HepG2 (cell line): ENCODE results near the gene TICAM2. TPM values are rescaled to one million over a fixed set of nuclear protein-coding genes. Genes with fewer than 3 reads are reported as not detected.

ENCODE experiments used
- ATAC-seq: fragments of 200-7000 bp; cut with Tn5 transposase; 3 replicates; pipeline ENCODE4 v1.9.1; 2020; ENCODE audit warnings: mild to moderate bottlenecking, moderate library complexity
- Bru-seq: library from RNA; stranded (reverse); fragments of 400-500 nt; gene quantifications from one replicate; lab custom pipeline; 2021; lab: Mats Ljungman, UMichigan
- BruChase-seq, 2 experiments: library from RNA; stranded (reverse); fragments of 400-500 nt; gene quantifications; one replicate each; lab custom pipeline; 2021; lab: Mats Ljungman, UMichigan
- BruUV-seq: library from RNA; stranded (reverse); fragments of 400-500 nt; replicated peaks from 2 replicates; lab custom pipeline; 2021; lab: Mats Ljungman, UMichigan
- CTCF ChIA-PET: fragments of 300-600 bp; formaldehyde crosslinking; extraction: SDS; loops from one replicate; lab custom pipeline; 2021; ENCODE audit warnings: low total read pairs, inconsistent platforms, low intra/inter-chr PET ratio; lab: Yijun Ruan, JAX
- POLR2A ChIA-PET: fragments of 350-600 bp; sonication (Branson Sonifier 250); formaldehyde crosslinking; loops from one replicate; lab custom pipeline; 2020; ENCODE audit warnings: antibody characterized with exemption, inconsistent platforms; lab: Yijun Ruan, JAX
- DNase-seq: peaks from one replicate; pipeline ENCODE4 v3.0.0-alpha.2; 2015; ENCODE audit warnings: low spot score
- FAIRE-seq: peaks from 3 replicates; lab custom pipeline; 2011; peaks lifted over from hg19 to GRCh38; lab: Jason Lieb, UNC
- H2AFZ ChIP-seq: one replicate; pipeline ENCODE4 v1.6.1; 2011; ENCODE audit warnings: low read length, inconsistent platforms
- H3K27ac ChIP-seq: fragments of 300-600 bp; 3 replicates; pipeline ENCODE4 v1.8.0; 2011; ENCODE audit warnings: mixed run types, mild to moderate bottlenecking, mixed read lengths, low read length, inconsistent platforms; ENCODE audit not compliant: insufficient read depth; ENCODE audit errors: extremely low read length
- H3K27me3 ChIP-seq, 2 experiments: fragments of 200-600 bp in 1 of 2; 2 replicates in 1 of 2; 3 replicates in 1 of 2; pipeline versions ENCODE4 v1.6.0 to v1.8.0; 2011; ENCODE audit warnings: low read length in 2 of 2, mild to moderate bottlenecking in 2 of 2, moderate library complexity in 2 of 2, inconsistent platforms in 1 of 2; ENCODE audit not compliant: insufficient read depth in 2 of 2, control insufficient read depth in 1 of 2
- H3K36me3 ChIP-seq, 2 experiments: fragments of 200-600 bp in 1 of 2; replicated peaks in 1 of 2; 2 replicates in 1 of 2; 3 replicates in 1 of 2; pipeline versions ENCODE4 v1.5.1 to v1.8.0; 2011; ENCODE audit warnings: low read length in 2 of 2, inconsistent platforms in 1 of 2; ENCODE audit not compliant: insufficient read depth in 2 of 2, control insufficient read depth in 1 of 2
- H3K4me1 ChIP-seq: 2 replicates; pipeline ENCODE4 v1.5.1; 2012; ENCODE audit warnings: low read length, inconsistent platforms; ENCODE audit not compliant: insufficient read depth
- H3K4me2 ChIP-seq: 2 replicates; pipeline ENCODE4 v1.6.0; 2011; ENCODE audit warnings: low read depth, low read length, inconsistent platforms
- H3K4me3 ChIP-seq, 3 experiments: fragments of 200-600 bp in 1 of 3; sonication (generic), shearing (Covaris generic) in 1 of 3; replicated peaks in 1 of 3; 2 replicates each; pipeline ENCODE4 v1.5.1; 2011 to 2016; ENCODE audit warnings: low read length in 3 of 3, inconsistent platforms in 2 of 3, low read depth in 2 of 3, mild to moderate bottlenecking in 2 of 3, control low read depth in 1 of 3, mixed read lengths in 1 of 3; ENCODE audit not compliant: insufficient read depth in 1 of 3
- H3K79me2 ChIP-seq: one replicate; pipeline ENCODE4 v1.6.1; 2011; ENCODE audit warnings: low read length, inconsistent platforms; ENCODE audit not compliant: insufficient read depth
- H3K9ac ChIP-seq: 2 replicates; pipeline ENCODE4 v1.6.0; 2011; ENCODE audit warnings: mild to moderate bottlenecking, low read depth, low read length, inconsistent platforms; ENCODE audit not compliant: insufficient read depth
- H3K9me3 ChIP-seq: 2 replicates; pipeline ENCODE4 v1.5.1; 2012; ENCODE audit warnings: mild to moderate bottlenecking, low read length
- H4K20me1 ChIP-seq: 2 replicates; pipeline ENCODE4 v1.6.0; 2011; ENCODE audit warnings: inconsistent platforms, mild to moderate bottlenecking, low read length, moderate library complexity; ENCODE audit not compliant: insufficient read depth
- CHCHD3 ChIP-seq: sonication (generic); formaldehyde crosslinking; IDR thresholded peaks from 2 replicates; pipeline ENCODE4 v1.8.0; 2022; ENCODE audit warnings: mild to moderate bottlenecking, missing genetic modification reagents, moderate library complexity
- HOXA7 ChIP-seq: sonication (generic); formaldehyde crosslinking; IDR thresholded peaks from 2 replicates; pipeline ENCODE4 v1.8.1; 2022; ENCODE audit warnings: mild to moderate bottlenecking, missing genetic modification reagents, moderate library complexity
- JARID2 ChIP-seq: sonication (generic); formaldehyde crosslinking; IDR thresholded peaks from 2 replicates; pipeline ENCODE4 v1.8.1; 2023; ENCODE audit warnings: missing genetic modification reagents, inconsistent platforms; ENCODE audit not compliant: insufficient replicate concordance
- KDM6A ChIP-seq: IDR thresholded peaks from 2 replicates; pipeline ENCODE4 v1.6.1; 2016; ENCODE audit warnings: low read depth
- MTA1 ChIP-seq: sonication (generic); formaldehyde crosslinking; IDR thresholded peaks from 2 replicates; pipeline ENCODE4 v1.4.0; 2020; ENCODE audit warnings: missing genetic modification reagents, mild to moderate bottlenecking, borderline replicate concordance
- ZBTB7A ChIP-seq: sonication (generic); formaldehyde crosslinking; IDR thresholded peaks from 2 replicates; pipeline ENCODE4 v1.8.0; 2022; ENCODE audit warnings: mild to moderate bottlenecking, missing genetic modification reagents
- ZNF383 ChIP-seq: sonication (generic); formaldehyde crosslinking; IDR thresholded peaks from 2 replicates; pipeline ENCODE4 v1.4.0; 2020; ENCODE audit warnings: missing genetic modification reagents, mild to moderate bottlenecking, borderline replicate concordance
- ZNF564 ChIP-seq: sonication (generic); formaldehyde crosslinking; IDR thresholded peaks from 2 replicates; pipeline ENCODE4 v1.8.1; 2023; ENCODE audit warnings: mild to moderate bottlenecking, missing genetic modification reagents
- WGBS: methylation state at CpG from one replicate; pipeline ENCODE4 v1.1.6; 2017; ENCODE audit warnings: low lambda C conversion rate; 5-methylcytosine and 5-hydroxymethylcytosine counted together
- in situ Hi-C: cut with HindIII; loops from 2 replicates; pipeline ENCODE4 v1.10.0; 2017; ENCODE audit warnings: low pct_unique_long_range_greater_than_20kb; ENCODE audit not compliant: extremely low pct_ligation_motif_present
- intact Hi-C: fragments of 100-400 bp; cut with micrococcal nuclease; formaldehyde crosslinking; loops from one replicate; pipeline ENCODE4 v1.10.0; 2022; ENCODE audit not compliant: unreplicated experiment
- long read RNA-seq, 2 experiments: library from RNA in 1 of 2; library from polyadenylated mRNA in 1 of 2; stranded (forward) in 1 of 2; unstranded in 1 of 2; transcript quantifications; one replicate each; pipeline ENCODE4 v2.0.0, GENCODE V29; 2019 to 2022
- polyA minus RNA-seq, 3 experiments: library from RNA; depleted of rRNA, polyadenylated mRNA; stranded (reverse); fragments of >200 nt; gene quantifications; 2 replicates each; pipeline ENCODE4 v1.2.3, GENCODE V29; 2011; ENCODE audit warnings: low replicate concordance in 1 of 3
- polyA plus RNA-seq, 8 experiments: library from polyadenylated mRNA; depleted of rRNA in 3 of 8; stranded (reverse) in 7 of 8; unstranded in 1 of 8; fragments of >200 nt; fragmentation: Illumina TruSeq in 4 of 8; extraction: Trizol in 4 of 8; gene quantifications; 2 replicates each; pipeline versions ENCODE4 v1.2.1 to v1.2.3, GENCODE V29; 2011 to 2016; ENCODE audit warnings: low read depth in 4 of 8, missing spikeins in 1 of 8, mixed read lengths in 1 of 8; ENCODE audit not compliant: insufficient read depth in 1 of 8
- total RNA-seq, 5 experiments: library from RNA; depleted of rRNA; stranded (reverse); fragments of >200 nt; fragmentation: Illumina TruSeq; extraction: Trizol; gene quantifications; 2 replicates each; pipeline ENCODE4 v1.2.3, GENCODE V29; 2016; ENCODE audit warnings: low read depth in 1 of 5
- TF ChIP-seq, protein P1 (sequence below): sonication (generic); formaldehyde crosslinking; IDR thresholded peaks from 2 replicates; pipeline ENCODE4 v1.5.0; 2020; ENCODE audit warnings: missing genetic modification reagents, mild to moderate bottlenecking, borderline replicate concordance
- TF ChIP-seq, protein P2 (sequence below): sonication (generic); formaldehyde crosslinking; IDR thresholded peaks from 2 replicates; pipeline ENCODE4 v1.5.0; 2020; ENCODE audit warnings: missing genetic modification reagents, mild to moderate bottlenecking, borderline replicate concordance
- TF ChIP-seq, protein P3 (sequence below): sonication (generic); formaldehyde crosslinking; IDR thresholded peaks from 2 replicates; pipeline ENCODE4 v1.8.0; 2022; ENCODE audit warnings: mild to moderate bottlenecking, missing genetic modification reagents

TICAM2 gene
- 0.04 TPM in 1 of 2 replicates, not detected in the other for total RNA-seq (2016; rRNA removed; fragmentation: Illumina TruSeq; extraction: Trizol)
- not detected in 2 replicates for total RNA-seq (2016; cell fraction: cytosol; rRNA removed; fragmentation: Illumina TruSeq; extraction: Trizol; ENCODE audit: low read depth)
- total RNA-seq (2016; cell fraction: insoluble cytoplasmic fraction; rRNA removed; fragmentation: Illumina TruSeq; extraction: Trizol) = 0.06 TPM in 1 of 2 replicates, not detected in the other
- total RNA-seq (2016; cell fraction: membrane; rRNA removed; fragmentation: Illumina TruSeq; extraction: Trizol) = 0.06 TPM in 1 of 2 replicates, not detected in the other
- total RNA-seq (2016; cell fraction: nucleus; rRNA removed; fragmentation: Illumina TruSeq; extraction: Trizol) = not detected in 2 replicates
- not detected in 2 replicates for polyA plus RNA-seq (2011; rRNA removed)
- not detected in 2 replicates for polyA plus RNA-seq (2011; cell fraction: cytosol; rRNA removed)
- polyA plus RNA-seq (2011; cell fraction: nucleus; rRNA removed) = 0.09 and 0.13 TPM in 2 replicates
- not detected in 2 replicates for polyA plus RNA-seq (2012)
- polyA plus RNA-seq (2016; cell fraction: cytosol; fragmentation: Illumina TruSeq; extraction: Trizol; ENCODE audit: low read depth) = not detected in 2 replicates
- not detected in 2 replicates for polyA plus RNA-seq (2016; cell fraction: insoluble cytoplasmic fraction; fragmentation: Illumina TruSeq; extraction: Trizol; ENCODE audit: low read depth)
- polyA plus RNA-seq (2016; cell fraction: membrane; fragmentation: Illumina TruSeq; extraction: Trizol; ENCODE audit: low read depth) = not detected in 2 replicates
- not detected in 2 replicates for polyA plus RNA-seq (2016; cell fraction: nucleus; fragmentation: Illumina TruSeq; extraction: Trizol; ENCODE audit: insufficient read depth, low read depth)
- polyA minus RNA-seq (2011; rRNA and poly(A)+ RNA removed; ENCODE audit: low replicate concordance) = 0.12 TPM in 1 of 2 replicates, not detected in the other
- not detected in 2 replicates for polyA minus RNA-seq (2011; cell fraction: cytosol; rRNA and poly(A)+ RNA removed)
- polyA minus RNA-seq (2011; cell fraction: nucleus; rRNA and poly(A)+ RNA removed) = 0.26 and 0.99 TPM in 2 replicates
- percentile 71 among the genes with signal in this experiment for Bru-seq, nascent RNA
- percentile 60 among the genes with signal in this experiment for BruChase-seq, experiment 1, labeled RNA remaining after a 6-hour chase
- BruChase-seq, experiment 2, labeled RNA remaining after a 2-hour chase = percentile 68 among the genes with signal in this experiment
- long read RNA-seq, experiment 1 = 0 reads
- long read RNA-seq, experiment 2 = 0 reads

DNA sequence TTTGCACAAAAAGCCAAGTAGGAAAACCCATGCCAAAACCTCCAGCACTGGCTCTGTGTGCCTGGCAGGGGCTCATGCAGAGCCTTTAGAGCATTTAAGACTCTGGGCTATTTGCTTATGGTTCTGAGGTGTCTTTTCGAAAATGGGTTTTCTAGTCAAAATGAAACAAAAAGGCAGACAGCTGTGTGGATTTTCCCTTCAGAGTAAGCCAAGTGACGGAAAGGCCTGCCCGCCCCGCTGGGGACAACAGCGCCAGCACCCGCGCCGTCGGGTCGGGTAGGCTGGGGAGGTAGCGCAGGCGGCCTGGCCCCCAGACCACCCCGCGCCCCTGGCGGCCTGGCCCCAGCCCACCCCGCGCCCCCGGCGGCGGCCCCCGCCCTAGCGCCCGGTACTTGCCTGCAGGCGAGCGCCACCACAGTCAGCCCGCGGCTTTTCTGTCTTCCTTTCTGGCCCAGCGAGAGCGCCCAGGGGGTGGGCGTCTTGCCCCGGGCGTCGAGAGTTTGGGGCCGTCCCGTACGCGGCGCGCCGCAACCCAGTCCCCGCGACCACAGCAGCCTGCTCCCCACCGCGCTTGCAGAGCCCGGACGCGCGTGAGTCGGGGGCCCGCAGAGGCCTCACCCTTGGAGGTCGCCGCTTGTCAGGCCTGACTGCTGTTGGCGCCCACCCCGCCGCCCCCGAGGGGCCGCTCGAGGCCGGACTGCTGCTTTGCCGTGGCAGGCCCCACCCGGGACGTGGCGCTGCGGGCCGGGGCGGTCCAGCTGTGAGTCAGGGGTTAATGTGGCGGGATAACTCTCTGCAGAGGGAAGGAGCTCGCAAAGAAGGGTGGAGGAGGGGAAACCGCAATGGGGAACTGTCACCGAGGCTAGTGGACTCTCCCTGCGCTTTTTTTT lies at the start of gene TICAM2:
TICAM2 (minus strand) TSS at position 779 of the 890 bp plus-strand sequence. CDS start 21,223 bp downstream, outside the sequence.
- WGBS = 55% methylated on average over 15 of the region's 71 CpGs
- Histone ChIP-seq H3K4me1 (no peaks in the 10 kb centered on the region), H3K36me3 (no peaks in the 10 kb centered on the region), H3K9ac (peak within 1 kb of the TSS; percentile 49; the same call in 1 of the 2 replicates), H3K4me3 (peak within 1 kb of the TSS; percentile 49 to 68 (median 57)), H3K79me2 (no peaks in the 10 kb centered on the region), H3K27ac (no peak within 1 kb of the TSS), H4K20me1 (no peaks in the 10 kb centered on the region), H2AFZ (no peak within 1 kb of the TSS), H3K4me2 (peak within 1 kb of the TSS; percentile 71), H3K27me3 (no peaks in the 10 kb centered on the region), H3K9me3 (no peaks in the 10 kb centered on the region)
- POLR2A ChIA-PET = interaction anchor here (0.8 kb wide), 1 partner anchor 57 kb away, joined by 4 read pairs; the partner anchor contains the start of gene FEM1C
- in situ Hi-C loops (no loop called here), intact Hi-C loops (no loop called here)
- FAIRE-seq (no peak), DNase-seq (no peak), ATAC-seq (peak; percentile 92)
- CTCF ChIA-PET = no interaction called here
- BruUV-seq = no TSS peak
- TF ChIP-seq ZNF564 (CRISPR knock-in tag) (no peak), MTA1 (CRISPR knock-in tag) (no peak), HOXA7 (CRISPR knock-in tag) (no peak), ZNF383 (CRISPR knock-in tag) (no peak), CHCHD3 (CRISPR knock-in tag) (no peak), ZBTB7A (CRISPR knock-in tag) (peak; percentile 41; the same call in 1 of the 2 replicates), KDM6A (CRISPR knock-in tag) (no peak), JARID2 (CRISPR knock-in tag) (no peak)
- TF ChIP-seq, protein P1, sequence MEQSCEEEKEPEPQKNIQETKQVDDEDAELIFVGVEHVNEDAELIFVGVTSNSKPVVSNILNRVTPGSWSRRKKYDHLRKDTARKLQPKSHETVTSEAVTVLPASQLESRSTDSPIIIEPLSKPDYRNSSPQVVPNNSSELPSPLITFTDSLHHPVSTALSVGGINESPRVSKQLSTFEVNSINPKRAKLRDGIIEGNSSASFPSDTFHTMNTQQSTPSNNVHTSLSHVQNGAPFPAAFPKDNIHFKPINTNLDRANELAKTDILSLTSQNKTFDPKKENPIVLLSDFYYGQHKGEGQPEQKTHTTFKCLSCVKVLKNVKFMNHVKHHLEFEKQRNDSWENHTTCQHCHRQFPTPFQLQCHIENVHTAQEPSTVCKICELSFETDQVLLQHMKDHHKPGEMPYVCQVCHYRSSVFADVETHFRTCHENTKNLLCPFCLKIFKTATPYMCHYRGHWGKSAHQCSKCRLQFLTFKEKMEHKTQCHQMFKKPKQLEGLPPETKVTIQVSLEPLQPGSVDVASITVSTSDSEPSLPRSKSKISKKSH (CRISPR knock-in tag) = no peak
- TF ChIP-seq, protein P2, sequence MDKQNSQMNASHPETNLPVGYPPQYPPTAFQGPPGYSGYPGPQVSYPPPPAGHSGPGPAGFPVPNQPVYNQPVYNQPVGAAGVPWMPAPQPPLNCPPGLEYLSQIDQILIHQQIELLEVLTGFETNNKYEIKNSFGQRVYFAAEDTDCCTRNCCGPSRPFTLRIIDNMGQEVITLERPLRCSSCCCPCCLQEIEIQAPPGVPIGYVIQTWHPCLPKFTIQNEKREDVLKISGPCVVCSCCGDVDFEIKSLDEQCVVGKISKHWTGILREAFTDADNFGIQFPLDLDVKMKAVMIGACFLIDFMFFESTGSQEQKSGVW (CRISPR knock-in tag) = no peak
- TF ChIP-seq, protein P3, sequence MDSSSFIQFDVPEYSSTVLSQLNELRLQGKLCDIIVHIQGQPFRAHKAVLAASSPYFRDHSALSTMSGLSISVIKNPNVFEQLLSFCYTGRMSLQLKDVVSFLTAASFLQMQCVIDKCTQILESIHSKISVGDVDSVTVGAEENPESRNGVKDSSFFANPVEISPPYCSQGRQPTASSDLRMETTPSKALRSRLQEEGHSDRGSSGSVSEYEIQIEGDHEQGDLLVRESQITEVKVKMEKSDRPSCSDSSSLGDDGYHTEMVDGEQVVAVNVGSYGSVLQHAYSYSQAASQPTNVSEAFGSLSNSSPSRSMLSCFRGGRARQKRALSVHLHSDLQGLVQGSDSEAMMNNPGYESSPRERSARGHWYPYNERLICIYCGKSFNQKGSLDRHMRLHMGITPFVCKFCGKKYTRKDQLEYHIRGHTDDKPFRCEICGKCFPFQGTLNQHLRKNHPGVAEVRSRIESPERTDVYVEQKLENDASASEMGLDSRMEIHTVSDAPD = no peak
